Measurements from ENCODE around the gene MAP2.

MAP2 gene

DNA sequence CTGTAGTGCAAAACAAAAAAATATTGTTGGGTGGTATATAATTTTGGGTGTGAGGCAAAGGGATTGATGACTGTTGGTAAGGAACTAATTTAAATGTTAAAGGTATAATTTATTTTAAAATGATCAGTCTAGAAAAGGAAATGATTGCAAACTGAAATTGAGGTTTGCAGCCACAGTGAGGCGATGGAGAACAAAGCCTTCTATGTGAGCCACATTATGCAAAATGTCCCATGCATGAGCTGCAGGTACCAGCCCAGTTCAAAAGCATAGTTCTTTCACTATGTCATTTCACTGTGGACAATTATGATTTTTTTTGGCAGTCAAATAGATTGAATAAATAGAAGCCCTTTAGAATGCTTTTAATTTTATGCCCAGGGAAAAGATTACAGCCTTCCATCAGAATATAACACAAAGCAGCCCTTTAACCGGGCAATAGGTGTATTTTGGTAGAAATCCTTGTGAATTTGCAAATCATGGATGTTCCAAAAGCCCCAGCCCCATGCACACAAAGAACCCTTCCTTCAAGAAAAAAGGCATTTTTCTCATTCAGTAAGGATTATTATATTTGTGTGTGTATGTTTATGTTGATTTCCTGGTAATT, 1.7 kb downstream of the MAP2 start:
- no peak for DNase-seq

DNA sequence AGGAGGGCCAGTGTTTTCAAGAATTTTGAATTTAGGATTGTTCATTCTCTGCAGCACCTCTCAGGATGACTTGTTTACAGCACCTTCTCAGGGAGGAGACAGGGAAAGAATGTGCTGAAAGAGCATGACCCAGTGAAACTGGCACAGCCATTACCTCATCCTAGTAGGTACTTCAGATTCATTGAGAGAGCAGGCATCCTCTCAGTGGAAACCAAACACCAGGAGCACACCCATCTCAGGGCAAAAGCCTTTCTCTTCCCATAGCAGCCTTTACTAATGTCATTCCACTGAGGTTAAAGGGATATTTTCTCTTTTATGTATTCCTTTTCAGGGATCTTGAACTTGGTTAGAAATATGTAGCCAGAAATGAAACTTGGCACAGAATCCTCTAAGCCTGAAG, 2.6 kb downstream of the MAP2 start:
- no peak for DNase-seq

DNA sequence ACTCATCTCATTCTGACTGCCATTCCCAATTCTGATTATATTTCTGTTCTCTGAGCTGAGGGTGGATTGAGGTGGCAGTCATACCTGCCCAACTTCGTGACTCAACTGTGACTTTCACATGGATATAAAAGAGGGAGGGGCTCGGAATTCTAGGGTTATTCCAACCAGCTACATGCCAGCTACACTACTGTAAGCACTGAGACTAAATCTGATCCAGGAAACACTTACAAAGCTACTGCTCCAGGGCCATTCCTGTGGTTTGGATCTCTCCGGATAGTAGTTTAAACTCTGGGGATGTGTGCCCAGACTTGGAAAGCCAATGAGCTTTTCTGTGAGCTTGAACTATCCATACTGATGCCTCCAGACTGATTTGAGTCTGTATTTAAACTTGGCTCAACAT, 7.9 kb downstream of the MAP2 start:
- DNase-seq = no peak

DNA sequence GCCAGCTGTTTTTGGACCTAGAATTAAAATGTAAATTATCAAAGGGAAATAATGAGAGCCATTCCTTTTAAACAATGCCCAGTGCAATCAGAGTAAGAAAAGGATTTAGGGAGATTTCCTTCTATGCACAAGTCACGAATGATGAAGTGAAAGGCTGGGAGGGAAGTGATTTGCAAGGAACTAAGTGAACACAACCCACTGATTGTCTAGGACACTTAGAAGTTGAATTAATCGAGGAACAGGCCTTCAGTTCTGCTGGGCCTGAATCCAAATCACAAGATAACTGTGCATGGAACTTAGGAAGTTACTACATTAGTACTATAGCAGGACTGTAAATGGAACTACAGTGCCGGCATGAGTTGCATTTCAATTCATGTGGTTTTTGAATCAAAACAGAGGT, 17.7 kb downstream of the MAP2 start:
- DNase-seq = no peak

DNA sequence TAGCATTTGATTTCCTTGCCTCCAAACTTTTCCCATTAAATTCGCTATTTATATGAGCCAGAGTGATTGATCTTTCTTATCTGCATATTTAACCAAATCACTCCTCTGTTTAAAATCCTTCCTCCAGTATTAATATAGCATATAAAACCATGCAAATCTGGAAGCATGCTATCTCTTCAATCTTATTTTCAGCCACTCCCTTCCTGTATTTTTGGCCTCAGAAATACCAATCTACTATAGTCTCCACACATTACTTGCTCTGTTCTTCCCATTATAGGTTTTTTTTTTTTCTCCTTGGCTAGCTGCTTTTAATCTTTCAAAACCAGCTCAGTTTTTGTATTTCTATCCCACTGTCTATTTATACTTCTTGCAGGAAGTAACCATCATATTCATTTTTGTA, 19.1 kb downstream of the MAP2 start:
- no peak for DNase-seq

DNA sequence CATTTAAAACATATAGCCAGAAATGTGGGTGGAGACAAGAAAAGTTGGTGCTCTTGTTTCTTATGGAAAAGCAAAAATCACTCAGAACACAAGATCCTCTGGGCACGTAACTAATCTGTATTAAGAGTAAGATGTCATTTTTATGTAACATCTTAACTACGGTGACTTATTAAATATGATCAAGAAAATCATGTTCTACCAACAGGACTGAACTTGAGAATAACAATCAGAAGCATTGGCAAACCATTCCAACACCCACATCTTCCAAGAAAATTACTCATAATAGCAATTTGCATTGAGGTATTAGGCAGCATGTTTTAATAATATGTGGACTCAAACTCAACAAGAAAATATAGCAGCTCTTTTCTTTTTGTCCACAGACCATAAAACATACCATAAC, 21.6 kb downstream of the MAP2 start:
- DNase-seq = no peak

DNA sequence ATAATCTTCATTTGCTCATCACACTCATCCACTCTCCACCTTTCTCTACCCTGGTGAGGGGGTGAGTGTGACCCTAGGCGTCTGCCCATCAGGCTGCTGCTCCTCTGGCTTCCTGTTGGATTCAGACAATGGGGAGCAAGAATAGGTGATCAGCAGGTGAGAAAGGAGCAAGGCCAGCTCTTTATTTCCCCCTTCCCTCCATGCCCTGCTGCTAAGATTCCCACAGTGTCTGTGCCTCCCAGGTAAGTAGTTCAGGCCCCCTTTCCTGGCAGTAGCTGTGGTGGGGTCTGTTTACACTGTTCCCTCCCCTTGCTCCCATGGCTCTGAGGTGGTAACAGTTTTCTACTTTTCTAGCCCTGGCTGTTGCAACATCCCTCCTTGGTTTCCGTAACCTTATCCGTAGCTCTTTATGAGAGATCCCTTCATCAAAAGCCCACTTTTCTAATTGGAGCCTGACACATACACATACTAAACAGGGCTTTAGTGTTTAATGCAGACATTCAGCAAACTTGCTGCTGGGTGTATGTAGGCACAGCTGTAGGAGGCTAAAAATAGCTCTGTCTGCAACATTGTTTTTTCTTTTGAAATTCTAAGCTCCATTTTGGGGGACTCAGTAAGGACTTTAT, 27.5 kb downstream of the MAP2 start:
- DNase-seq = no peak

DNA sequence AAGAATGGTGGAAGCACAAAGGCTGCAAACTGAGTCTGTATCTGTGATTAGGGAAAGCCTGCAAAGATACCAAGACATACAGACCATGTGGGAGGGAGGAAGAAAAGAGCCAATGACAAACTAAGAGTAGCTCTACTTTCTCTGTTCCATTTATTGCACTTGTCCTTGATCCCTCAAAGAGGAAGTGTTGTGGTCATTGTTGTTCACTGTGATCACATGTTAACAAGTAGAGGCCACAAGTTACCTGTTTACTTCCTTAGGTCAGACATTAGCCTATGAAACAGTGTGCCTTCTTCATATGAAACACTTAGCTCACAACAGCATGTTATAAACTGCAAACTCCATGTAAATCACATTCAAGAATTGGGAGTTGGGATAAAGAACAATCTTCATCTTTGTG, 32.6 kb downstream of the MAP2 start:
- no peak for DNase-seq

DNA sequence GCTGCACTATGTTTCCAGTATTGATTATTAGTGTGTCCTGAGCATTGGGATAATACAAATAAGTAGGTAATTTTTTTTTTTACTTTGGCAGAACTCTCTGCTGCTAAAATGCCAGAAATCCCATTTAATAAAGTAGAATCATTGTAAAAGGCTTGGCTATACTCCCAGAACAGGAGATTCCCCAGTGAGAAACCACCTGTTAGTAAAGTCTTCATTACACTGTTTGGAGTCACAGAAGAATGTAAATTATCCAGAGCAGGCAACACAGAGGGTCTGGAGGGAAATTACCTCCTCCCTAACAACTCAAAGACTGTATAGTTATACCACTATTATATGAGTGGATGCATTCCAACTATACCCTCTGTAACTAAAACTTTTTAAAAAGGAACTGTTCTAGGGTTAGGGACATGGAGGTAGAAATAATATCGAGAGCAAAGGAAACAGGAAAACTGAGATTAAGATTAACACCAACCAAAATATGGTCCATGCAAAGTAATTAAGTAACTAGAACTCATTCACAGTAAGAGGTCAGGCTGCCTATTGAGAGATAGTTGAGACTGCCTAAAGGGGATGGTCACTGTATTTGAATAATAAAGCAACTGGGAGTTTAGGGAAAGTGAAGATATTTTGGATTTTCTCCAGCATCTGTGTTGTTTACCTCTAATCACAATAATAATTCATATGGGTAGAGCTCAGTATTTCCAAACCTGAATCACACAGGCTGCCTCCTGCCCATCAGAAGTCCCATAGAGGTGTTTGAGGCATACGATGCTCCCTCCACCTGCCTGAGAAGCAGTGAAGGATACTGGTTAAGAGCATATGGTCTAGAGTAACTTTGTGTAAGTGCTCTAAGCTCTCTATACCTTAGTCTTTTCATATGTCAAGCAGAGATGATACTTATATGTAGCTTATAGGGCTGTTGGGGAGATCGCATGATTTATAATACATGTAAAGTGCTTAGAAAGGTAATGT, 34.4 kb downstream of the MAP2 start:
- DNase-seq = no peak

DNA sequence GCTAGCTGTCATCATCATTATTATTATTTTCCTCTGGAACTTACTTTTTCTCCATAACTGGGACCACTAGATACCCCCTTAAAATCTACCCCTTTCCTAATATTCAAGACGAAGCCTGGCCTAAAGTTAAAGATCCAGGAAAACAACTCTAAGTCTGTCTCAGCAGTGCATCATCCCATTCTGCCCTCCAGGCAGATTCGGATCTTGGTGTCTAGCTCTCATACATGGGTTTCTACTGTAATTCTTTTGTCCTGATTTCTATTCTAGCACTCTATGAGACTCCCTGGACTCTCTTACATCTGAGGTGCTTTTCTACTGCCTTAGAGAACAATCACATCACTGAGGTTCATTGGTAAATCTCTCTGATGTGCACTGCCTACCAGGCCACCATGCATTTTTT, 35.5 kb downstream of the MAP2 start:
- no peak for DNase-seq

DNA sequence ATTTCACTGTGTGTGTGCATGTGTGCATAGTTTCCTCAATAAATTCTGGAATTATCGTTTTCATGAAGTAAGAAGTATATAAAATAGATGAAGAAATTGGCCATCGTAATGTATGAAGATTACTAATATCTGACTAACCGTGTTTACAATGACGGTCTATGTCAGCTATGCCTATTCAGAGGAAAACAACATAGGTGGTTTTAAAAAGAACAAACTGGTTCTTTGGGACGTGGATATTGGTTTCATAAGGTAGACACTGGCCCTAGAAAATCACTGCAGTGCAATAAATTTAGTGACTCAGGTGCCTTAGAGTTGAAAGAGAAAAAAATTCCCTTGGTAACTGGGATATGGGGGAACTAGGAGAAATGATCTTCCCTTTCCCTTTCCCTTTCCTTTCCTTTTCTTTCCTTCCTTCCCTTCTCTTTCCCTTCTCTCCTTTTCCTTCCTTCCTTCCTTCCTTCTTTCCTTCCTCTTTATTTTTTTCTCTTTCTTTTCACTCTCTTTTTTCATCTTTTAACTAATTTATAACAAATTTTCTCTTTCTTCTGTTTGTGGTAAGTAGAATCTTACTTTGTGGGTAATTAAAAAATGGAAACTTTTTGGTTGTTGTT, 36.4 kb downstream of the MAP2 start:
- no peak for DNase-seq

DNA sequence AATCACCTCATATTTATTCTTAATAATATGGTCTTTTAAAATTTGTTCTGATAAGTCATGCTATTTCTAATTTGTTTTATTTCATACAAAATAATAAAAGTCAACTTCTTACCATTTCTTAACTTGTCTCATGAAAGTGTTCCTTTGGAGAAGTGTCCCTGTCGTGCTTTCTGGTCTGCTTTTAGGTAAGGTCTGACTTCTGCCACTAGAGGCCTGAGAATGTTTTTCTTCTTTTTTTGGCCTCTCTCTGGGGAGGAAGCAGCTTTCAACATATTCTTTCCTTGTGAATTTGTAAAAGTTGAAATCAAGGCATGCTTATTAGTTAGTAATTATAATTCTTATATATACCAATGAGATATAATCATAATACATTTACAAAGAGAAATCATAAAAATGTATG, 39.4 kb downstream of the MAP2 start:
- DNase-seq = no peak

DNA sequence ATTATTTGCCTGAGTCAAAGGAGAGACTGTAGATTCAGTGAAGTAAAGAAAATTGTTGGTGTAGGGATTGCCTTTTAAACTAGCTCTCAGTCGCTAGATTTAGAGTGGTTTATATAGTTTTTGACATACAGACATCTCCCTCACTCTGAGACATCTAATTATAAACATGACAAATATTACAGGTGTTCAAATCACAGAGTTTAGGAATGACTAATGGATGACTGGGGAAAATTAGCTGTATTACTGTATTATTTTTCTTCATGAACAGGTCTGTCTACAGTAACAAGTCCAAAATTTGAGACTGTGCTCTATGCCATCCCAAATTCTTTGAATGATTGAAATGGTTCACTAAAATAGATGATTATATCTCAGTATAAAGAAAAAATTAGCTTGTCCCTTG, 40.0 kb downstream of the MAP2 start:
- DNase-seq = no peak

DNA sequence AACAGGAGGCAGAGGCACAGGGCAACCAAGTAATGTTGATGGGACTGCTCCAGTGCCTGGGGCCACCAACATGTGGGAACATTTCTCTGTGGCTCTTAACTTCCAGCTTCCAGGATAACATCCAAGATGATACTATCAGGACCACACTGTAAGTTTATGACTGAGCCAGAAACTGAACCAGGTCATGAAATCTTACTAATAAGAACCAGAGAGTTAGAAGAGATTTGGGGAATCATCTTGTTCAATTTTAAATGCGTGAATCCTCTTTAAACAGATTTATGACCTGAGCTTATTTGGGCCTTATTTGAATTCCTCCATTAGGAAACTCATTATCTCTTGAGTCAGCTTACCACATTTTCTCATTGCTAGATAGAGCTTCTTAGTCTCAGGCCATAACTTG, 45.0 kb downstream of the MAP2 start:
- no peak for DNase-seq

DNA sequence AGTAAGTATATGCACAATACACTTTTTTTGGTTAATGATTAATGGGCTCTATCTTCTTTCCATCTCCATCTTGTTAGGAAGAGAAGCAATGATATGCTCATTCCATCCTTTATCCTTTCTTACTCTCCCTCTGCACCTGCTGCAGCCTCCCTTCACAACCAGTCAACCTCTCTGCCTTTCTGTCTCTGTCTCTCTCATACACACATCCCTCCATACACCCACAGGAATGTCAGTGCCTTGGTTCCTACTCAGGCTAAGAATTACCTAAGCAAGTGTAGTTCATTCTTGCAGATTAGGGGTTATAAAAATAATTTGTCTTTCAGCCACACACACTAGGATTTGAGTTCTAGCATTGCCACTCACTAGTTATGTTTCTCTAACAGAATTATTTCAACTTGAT, 45.6 kb downstream of the MAP2 start:
- DNase-seq = no peak

DNA sequence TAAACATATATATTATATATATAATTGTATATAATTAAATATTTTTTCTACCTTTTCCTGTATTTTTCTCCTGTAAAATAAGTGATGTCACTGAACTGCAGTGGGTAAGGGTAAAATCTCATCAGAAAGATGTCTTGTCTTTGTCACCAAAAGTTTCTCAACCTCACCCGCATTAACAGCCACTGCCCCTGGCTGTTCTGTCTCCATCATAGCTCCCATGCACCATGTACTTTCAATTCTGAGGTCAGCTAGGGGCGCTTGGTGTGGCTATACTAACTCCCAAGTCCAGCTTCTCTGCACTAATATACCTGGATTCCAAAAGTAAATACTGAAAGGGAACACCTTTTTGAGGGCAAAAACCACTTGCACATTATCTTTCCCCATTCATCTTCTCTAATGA, 46.6 kb downstream of the MAP2 start:
- DNase-seq = no peak

DNA sequence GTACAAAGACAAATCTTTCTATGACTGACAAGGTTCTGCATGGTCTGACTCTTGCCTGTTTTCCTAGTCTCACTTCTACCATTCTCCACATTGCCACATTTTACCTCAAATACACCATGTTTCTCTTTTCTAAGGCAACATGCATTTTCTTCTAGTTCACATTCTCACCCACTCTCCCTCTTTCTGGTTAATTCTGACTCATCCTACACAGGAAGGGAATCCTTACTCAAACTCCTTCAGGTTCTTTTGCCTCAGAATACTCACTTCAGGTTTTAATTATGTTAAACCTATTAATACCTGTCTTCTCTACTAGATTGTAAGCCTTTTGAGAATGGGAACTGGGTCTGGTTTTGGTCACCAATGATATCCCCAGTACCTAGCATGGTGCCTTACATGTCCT, 47.2 kb downstream of the MAP2 start:
- no peak for DNase-seq

DNA sequence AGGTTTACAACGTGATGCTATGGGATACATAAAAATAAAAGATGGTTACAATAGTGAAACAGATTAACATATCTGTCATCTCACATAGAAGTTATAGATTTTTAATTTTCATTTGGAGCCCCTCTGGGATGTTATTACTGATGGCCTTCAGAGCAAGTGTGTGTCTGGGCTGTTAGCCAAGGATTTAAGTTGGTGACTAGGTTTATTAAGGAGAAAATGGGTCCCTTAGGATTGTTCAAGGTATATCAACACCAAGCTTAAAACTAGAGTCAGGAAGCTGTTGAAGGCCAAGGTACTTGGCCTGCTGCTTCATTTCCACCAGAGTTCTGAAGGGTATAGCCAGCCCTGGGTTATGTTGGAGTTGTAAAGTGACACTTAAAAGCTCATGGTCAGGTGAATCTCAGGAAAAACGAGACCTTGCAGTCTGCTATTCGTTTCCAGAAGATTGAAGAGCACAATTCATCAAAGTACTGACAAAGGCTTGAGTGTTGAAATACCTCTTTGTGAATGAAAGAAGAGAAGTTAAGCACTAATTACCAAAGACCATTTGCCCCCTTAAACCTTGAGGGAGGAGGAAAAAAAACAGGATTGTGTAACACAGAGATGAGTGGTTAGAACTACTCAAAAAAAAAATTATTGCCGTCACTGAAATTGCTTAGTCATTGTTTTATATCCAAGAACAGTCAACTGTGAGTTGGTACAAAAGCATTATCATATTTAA, 48.4 kb downstream of the MAP2 start:
- DNase-seq = no peak

DNA sequence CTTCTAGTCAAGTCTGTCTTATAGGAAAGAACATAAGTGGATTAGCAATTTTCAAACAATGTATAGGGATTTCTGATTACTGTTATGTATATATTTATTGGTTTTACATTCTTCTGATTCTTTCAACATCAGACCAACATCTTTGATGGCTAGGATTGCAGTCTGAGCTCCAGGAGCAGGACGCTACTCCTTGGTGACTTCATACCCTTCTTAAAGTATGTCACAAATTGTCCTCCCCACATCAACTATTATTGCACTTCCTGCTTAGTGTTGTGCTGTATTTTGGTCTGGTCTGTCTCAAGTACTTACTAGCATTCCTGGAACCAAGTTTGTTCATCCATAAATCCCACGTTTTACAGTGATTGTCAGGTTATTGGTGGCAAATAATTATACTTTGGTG, 49.0 kb downstream of the MAP2 start:
- DNase-seq = no peak

DNA sequence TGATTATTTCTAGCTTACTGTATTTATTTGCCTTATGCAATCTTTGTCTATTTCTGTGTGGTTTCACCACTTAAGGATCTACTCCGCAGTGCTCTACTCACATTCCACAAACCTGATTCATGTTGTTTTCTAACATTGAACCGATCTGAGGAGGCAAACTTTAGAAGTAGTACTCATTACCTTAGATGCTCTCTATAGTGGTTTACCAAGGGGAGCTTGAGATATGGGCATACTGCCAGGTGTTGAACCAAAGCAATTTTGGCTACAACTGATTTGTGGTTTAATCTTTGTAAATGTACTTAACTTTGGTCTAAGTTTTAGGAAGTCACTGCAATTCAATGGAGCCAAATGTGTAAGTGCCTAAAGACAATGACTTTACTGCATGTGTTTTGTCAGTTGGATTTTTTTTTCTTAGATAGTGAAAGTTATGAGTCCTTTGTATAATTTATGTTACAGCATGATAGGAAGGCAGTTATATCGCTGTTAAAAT, 50.1 kb downstream of the MAP2 start:
- DNase-seq = no peak

DNA sequence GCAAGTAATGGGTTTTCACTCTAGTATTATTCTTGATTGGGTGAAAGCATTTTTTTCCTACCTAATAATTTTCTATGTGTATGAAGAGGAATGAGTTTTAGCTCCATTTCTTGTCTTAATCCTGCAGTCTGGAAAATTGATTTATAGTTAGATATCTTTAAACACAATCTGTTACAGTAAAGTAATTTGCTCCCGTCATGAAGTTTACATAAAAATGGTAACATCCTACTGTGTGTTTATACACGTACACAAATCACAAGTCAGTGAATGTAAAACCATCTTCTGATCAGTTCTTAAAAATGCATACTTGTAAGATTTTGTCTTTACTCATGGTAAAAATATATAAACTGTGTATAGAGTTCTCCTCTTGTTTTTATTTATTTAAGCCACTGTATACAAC, 51.1 kb downstream of the MAP2 start:
- no peak for DNase-seq

DNA sequence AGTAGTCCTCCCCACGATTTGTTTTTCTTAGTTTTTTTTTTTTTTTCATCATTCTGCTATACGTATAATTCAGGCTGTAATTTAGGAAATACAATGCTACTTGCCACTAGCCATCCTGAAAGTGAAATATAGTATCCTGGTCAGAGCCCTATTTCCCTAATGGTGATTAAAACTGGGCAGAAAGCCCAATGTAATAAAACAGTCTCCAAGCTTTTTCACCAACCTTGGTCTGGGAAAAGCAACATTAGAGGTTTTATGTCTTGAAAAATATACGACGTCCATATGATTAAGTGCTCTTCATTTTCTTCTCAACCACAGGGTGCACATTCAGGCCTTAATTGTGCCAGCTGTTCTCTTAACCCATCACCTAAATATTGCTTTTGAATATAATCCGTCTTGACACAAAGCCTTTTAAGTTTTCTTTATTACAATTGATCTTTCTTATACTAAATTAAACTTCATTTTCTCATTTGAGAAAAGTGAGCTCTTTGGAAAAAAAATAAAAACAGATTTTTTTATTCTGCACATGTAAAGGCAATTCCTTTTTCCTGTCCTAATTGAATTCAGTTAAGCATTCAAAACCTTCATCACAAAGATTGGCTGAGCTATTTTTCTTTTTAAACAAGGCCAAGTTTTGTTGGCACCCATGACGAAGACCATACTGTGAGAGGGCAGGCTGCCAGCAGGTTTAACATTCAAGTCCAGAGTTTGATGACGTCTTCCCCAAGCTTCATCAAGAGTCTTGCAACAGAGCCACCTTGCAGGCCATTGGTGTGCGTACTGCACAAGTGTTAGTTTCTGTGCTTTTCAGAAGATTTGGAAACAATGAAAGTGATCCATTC, 52.7 kb downstream of the MAP2 start:
- no peak for DNase-seq
